ENCODE results near the gene GRM8.

- TF ChIP-seq CTCF (conservative IDR thresholded peaks at IDR 0.05; ENCODE audit: low read depth, low read length), result no peak
- TF ChIP-seq EZH2 (IDR thresholded peaks at IDR 0.05; ENCODE audit: borderline replicate concordance, low read depth, low read length, poor library complexity, severe bottlenecking), result no peak
Measured at GRCh38 chr7:126472825-126473224, 779.9 kb downstream of the GRM8 start.
